NCI-H1048 (cell line): ENCODE measurements around the gene ISLR.

Experiments used
- DNase-seq: peaks from one replicate; lab custom pipeline; 2025; lab: John Stamatoyannopoulos, UW

ISLR gene

DNA sequence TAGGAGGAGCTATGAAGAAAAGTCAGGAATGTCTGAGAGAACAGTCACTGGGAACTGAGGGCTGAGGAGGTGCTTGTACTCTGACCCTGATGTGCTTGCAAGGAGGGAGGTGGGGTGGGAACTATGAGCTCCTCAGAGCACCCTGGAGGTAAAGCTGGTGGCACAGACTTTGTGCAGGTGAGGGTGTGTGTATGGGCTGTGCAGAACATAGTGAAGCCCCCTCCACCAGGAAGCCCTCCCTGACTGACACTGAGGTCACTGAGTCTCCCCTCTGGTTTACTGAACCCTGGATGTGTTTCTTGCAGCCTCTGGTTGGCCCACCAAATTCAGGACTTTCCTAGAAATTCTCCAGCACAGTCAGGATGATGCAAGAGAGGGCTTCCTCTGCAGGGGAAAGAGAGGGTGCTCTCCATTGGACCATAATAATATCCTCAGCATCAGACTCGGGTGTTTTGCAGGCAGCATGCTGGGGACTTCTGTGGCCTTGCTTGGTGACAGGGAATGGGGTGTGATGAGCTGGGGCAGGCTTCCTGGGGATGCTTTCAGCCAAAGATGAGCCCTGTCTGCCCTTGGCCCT is 1.5 kb upstream of the ISLR start:
- no peak for DNase-seq

- no peak for DNase-seq
These were observed 670 bp upstream of the ISLR start for GRCh38 chr15:74172701-74173379.

DNA sequence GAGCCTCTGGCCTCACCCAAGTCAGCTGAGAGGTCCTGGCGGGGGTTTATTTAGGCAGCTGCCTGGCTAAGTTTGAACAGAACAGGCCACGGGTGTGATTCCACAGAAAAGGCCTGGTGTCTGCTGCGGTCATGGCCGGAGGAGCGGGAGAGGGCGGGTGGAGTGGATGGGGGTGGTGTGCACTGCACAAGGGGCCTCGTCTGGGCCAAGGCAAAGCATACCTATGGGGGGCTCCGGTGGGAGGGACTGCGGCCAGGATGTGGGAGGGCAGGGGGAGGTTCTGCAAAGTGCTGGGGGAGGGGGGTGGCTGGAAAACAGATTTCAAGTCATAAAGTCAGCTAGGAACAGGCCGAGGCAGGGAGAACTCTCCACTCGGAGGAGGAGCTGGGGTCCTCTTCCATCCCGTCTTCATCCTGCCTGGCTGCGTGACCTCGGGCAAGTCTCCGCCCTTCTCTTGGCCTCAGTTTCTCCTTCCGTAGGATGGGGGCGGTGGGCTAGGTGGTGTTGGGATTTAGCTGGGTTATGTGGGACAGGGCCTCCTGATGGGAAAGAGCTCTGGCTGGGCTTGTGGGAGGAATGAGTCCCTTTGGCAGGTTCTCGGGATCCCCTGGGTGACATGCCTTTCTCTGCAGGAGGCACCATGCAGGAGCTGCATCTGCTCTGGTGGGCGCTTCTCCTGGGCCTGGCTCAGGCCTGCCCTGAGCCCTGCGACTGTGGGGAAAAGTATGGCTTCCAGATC is 878 bp downstream of the ISLR start:
- DNase-seq, result no peak

GRCh38 chr15:74174958-74175253 is 1.4 kb downstream of the ISLR start:
- no peak for DNase-seq

- no peak for DNase-seq
These were observed 2.0 kb downstream of the ISLR start for GRCh38 chr15:74175271-74176191.

GRCh38 chr15:74176262-74177214 is 3.0 kb downstream of the ISLR start:
- no peak for DNase-seq

DNA sequence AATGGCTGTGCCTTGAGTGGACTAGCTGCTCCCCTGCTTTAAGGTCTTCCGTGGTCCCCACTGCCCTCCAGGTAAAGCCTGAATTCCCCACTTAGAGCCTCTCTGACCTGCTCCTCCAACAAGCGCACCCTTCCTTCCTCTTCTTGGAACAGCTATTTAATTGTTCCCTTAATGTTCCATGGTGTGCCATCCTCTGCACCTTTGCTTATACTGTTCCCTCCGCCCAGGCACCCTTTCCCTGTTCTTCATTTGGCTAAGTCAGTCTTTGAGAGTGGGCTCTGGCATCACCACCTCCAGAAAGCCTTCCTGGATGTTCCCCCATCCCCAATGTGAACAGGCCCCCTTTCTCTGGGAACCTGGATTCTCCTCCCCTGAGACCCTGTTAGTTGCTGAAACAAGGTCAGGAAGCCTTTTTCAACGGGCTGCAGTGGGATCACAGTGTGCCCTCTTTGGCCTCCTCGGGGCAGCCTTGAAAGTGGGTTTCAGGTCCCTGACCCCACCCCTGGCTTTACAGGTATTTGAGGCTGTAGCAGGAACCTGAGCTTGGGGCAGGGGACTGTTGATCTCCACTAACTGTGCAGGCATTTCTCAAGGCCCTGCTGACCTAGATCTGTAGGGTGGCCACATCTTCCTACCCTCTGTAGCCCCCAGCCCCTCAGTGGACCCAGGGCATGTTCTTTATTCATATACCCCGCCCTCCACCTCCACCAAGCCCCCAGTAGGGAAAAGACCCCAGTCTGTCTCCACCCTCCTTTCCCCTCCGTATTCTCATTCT is 5.0 kb downstream of the ISLR start:
- no peak for DNase-seq

DNA sequence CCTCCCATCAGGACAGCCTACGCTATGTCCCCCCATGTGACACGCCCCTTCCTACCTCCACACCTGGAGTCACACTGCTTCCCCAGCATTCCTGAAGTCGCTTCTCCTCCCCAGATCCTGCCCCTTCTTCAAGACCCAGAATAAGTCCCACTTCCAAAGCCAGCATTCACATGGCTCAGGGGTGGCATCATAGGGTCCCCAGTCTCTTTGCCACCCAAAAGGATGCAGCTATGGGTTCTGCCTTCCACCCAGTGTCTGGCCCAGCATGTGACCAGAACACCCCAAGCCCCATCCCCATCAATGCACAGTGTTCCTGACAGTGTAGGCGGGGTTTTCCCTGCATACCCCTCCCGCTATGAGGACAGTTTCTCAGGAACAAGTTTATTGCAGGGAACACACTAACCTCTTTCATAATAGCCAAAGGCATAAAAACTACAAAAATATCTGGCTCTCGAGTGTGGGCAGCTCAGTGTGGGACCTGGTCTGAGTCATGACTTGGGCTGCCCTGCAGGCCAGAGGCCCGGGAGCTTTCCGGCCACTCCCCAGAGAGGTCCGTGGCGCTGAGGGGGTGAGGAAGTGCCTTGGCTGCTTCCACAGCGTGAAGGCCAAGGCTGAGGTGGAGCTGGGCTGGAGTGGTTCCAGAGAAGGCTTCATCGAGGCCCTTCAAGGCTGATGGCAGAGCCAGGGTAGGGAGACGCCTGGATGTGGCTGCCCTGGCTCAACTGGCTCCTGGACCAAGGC is 5.8 kb downstream of the ISLR start:
- DNase-seq, result no peak

DNA sequence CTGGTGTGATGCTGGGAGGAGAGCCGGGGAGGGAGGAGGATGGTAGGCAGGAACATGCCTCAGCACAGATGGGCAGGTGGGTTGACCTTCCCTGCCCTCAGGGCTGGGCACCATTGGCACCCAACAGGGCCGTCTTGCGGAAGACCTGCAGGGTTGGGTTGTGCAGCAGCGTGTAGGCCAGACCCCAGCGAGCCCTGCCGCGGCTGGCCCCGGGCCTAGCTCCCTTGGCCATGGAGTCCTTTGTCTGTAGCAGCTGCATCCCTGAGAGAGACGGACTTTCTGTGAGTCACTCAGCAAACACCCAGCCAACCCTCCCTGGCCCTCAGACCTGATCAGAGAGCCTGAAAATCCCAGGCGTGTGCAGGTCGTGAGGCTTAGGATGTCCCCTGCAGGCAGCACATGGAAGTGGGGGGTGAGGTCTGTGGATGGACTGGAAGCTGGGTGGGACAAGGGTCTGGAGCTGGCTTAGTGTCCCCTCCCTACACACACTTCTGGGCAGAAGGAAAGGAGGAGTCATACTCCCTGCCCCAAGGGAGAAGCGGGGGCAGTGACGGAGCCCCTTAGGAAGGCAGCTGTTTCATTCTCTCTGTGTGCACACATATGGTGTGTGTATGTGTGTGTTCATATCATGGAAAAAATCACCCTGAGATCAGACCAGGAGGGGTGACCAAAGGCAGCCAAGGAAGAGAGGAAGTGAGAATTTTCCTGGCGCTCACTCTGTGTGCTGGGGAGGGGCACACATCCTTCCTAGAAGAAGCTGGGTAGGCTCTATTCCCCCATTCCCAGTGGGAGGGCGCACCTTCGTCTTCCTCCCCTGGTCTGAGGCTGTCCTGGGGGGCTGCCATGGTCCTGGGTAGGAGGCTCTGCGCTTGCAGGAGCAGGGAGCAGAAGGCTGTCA is 6.7 kb downstream of the ISLR start:
- no peak for DNase-seq

- DNase-seq, result no peak
These were observed 7.5 kb downstream of the ISLR start for GRCh38 chr15:74180881-74181602.

DNA sequence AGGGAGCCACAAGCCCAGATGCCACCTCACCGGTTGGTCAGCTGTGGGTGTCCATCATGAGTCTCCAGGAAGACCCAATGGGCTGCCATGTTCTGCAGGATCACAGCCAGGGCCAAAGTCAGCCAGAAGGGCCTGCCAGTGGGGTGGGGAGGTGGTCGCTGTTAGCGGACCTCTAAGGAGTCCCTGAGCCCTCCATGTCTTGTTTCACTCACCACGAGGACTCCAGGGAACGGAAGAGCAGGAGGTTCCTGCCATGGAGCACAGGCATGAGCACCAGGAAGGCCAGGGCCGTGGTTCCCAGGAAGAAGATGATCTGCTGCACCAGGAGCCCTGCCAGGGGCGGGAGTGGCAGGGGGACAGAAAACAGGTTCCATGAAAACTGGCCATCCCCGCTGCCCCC is 8.6 kb downstream of the ISLR start:
- no peak for DNase-seq

DNA sequence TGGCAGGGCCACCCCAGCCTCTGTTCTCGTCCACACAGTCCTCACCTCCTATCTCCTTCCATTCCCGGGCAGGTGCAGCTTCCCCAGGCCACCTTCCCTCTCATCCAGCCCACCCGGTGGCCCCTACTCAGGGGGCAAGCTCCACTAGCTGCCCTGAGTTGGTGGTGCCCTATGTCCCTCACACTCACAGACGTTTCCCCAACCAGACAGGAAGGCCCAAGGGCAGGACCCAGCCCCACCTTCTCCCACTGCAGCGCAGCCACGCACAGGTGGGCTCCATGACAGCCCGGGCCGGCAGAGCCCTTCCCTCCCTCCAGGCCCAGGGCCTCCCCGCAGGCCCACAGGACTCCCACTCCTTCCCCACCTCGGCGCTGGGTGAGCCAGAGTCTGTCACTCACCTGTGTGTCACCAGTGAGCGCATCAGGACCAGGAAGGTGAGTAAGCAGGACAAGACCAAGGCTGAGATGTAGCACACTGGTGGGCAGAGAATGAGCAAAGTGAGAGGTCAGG is 11.1 kb downstream of the ISLR start:
- no peak for DNase-seq

DNA sequence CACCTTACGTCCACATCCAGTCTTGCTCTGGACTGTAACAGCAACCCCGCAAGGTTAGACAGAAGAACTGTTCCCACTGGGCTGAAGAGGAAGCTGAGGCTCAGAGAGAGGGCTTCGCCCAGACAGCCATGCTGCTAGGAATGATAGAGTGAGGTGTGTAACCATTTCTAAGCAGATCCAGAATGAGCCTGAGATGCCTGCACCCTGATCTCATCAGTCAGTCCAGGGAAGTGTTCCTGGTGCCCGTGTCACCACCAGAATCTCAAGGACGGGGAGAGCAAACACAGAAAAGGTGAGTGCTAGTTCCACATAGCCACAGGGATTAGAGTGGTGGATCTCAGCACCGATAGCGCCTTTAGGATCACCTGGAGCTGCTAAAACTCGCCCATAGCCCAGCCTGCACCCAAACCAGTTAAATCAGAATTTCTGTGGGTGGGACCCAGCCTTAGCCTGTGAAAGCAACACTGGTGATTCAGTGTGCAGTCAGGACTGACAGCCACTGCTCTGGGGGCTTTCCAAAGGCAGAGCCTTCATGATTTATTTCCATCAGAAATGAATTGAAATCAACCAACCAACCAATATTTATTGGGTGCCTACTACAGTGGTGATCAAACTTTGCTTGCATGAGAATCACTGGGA is 12.3 kb downstream of the ISLR start:
- no peak for DNase-seq

DNA sequence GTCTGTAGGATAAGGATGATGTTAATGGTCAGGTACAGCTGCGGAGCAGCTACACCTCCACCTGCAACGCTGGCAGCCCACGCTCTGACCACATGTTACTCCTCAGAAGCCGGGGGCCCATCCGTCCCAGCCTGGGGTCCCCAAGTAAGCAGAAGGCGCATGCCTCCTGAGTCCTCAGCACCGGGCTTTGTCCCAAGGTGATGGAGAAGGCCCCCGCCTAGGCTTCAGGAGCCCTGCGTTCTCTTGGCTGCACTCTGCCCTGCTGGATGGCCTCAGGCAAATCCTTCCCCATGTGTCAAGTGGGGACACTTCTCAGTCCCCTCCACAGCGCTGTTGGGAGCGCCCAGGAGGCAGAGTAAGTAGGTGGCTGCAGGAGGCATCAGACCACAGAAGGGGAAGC is 14.7 kb downstream of the ISLR start:
- DNase-seq, result no peak

DNA sequence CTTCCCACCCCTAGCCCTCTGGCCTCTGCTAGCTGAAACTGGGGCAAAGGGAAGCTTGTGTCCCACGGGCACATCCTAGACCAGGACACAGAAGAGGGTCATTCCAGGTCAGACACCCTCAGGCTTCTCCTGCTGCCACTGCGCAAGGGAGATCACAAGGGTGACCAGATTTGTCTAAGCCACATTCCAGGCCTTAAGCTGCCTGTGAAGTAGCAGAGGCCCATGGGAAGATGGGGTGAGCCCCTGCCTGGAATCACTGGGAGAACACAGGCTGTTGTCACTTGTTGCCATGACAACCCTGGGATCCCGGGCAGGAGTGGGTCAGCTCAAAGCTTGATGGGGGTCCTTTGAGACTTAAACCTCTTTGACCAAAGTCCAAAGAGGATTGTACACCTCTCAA is 18.3 kb downstream of the ISLR start:
- DNase-seq, result no peak

- DNase-seq, result no peak
These were observed 19.2 kb downstream of the ISLR start for GRCh38 chr15:74192751-74193150.

DNA sequence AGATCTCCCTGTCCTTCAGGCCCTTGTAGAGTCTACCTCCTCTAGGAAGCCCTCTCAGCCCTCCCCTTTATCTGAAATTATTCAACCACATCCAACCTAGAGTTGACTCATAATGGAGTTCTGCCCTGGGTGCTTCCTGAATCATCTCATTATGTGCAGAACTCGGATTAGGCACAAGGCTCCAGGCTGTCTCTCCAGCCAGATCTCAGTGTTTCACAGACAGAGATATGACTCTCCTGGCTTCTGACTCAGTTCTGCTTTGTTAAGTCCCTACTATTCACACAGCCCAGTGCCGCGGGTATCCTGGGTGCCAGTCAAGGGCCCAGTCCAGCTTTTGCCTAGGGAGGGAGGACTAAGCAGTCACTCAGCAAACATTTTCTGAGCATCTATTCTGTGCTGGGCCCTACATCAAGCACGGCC is 19.8 kb downstream of the ISLR start:
- DNase-seq, result no peak
